ENCODE data around the gene DPCD. TPM values are rescaled to one million over a fixed set of nuclear protein-coding genes. Genes with fewer than 3 reads are reported as not detected.

The DPCD gene
- total RNA-seq, 2 donors from 2014 or later = 33.3 to 52.0 TPM

GRCh38 chr10:101560298-101561067, 27.6 kb upstream of the DPCD start:
- WGBS, 2 experiments (ENCODE audit: insufficient coverage in 1 of 2, insufficient read length in 1 of 2) = 82% methylated on average over 2 of the region's 2 CpGs; no CpG with 5 or more reads in 1 of the 2 experiments
- peaks cover 23% of the 10 kb centered on the region for H3K27me3 Mint-ChIP-seq (ENCODE audit: insufficient read depth)
- no peaks in the 10 kb centered on the region for H3K4me1 Mint-ChIP-seq
- Histone ChIP-seq H3K4me3 (ENCODE audit: low read length) (no peak overlapping the region), H3K9ac (ENCODE audit: extremely low read depth, low read length, poor library complexity, severe bottlenecking) (no peak overlapping the region), H3K4me1 (ENCODE audit: control insufficient read depth, insufficient read depth, low read length) (no peaks in the 10 kb centered on the region), H3K36me3 (ENCODE audit: control insufficient read depth, insufficient read depth, low read length) (peaks cover under 1% of the 10 kb centered on the region), H3K27me3 (ENCODE audit: control insufficient read depth, insufficient read depth, low read length, poor library complexity, severe bottlenecking) (no peaks in the 10 kb centered on the region), H3K27ac (ENCODE audit: low read depth, low read length) (no peak overlapping the region), H3K9me3 (ENCODE audit: control insufficient read depth, low read length) (no peaks in the 10 kb centered on the region)
- no peak overlapping the region for H3K4me3 Mint-ChIP-seq
- no peaks in the 10 kb centered on the region for H3K9me3 Mint-ChIP-seq
- H3K27ac Mint-ChIP-seq = no peak overlapping the region
- no peak for DNase-seq
- peaks cover 3% of the 10 kb centered on the region for H3K36me3 Mint-ChIP-seq (ENCODE audit: low read depth)
- no peak for TF ChIP-seq CTCF (conservative IDR thresholded peaks at IDR 0.05)

- Histone ChIP-seq H3K27ac (ENCODE audit: low read depth, low read length) (no peak overlapping the region), H3K9ac (ENCODE audit: extremely low read depth, low read length, poor library complexity, severe bottlenecking) (no peak overlapping the region), H3K4me3 (ENCODE audit: low read length) (no peak overlapping the region), H3K36me3 (ENCODE audit: control insufficient read depth, insufficient read depth, low read length) (no peaks in the 10 kb centered on the region), H3K9me3 (ENCODE audit: control insufficient read depth, low read length) (no peaks in the 10 kb centered on the region), H3K27me3 (ENCODE audit: control insufficient read depth, insufficient read depth, low read length, poor library complexity, severe bottlenecking) (peaks cover 6% of the 10 kb centered on the region), H3K4me1 (ENCODE audit: control insufficient read depth, insufficient read depth, low read length) (no peaks in the 10 kb centered on the region)
- WGBS, 2 experiments (ENCODE audit: insufficient coverage in 1 of 2, insufficient read length in 1 of 2) = 96 to 100% methylated on average over 6 to 15 of the region's 15 CpGs
- H3K27me3 Mint-ChIP-seq (ENCODE audit: insufficient read depth) = peaks cover 31% of the 10 kb centered on the region
- DNase-seq = peak; percentile 54
- no peak overlapping the region for H3K27ac Mint-ChIP-seq
- no peak for TF ChIP-seq CTCF (conservative IDR thresholded peaks at IDR 0.05)
- H3K4me3 Mint-ChIP-seq = no peak overlapping the region
- no peaks in the 10 kb centered on the region for H3K4me1 Mint-ChIP-seq
- no peaks in the 10 kb centered on the region for H3K36me3 Mint-ChIP-seq (ENCODE audit: low read depth)
- no peaks in the 10 kb centered on the region for H3K9me3 Mint-ChIP-seq
Observed at GRCh38 chr10:101561068-101561915, 26.8 kb upstream of the DPCD start.

GRCh38 chr10:101562231-101562630, 25.9 kb upstream of the DPCD start:
- Mint-ChIP-seq H3K27me3 (ENCODE audit: insufficient read depth) (peaks cover 39% of the 10 kb centered on the region), H3K27ac (no peak overlapping the region), H3K9me3 (no peaks in the 10 kb centered on the region), H3K4me3 (no peak overlapping the region), H3K36me3 (ENCODE audit: low read depth) (no peaks in the 10 kb centered on the region), H3K4me1 (no peaks in the 10 kb centered on the region)
- DNase-seq = peak; percentile 28
- H3K27me3 ChIP-seq (ENCODE audit: control insufficient read depth, insufficient read depth, low read length, poor library complexity, severe bottlenecking) = peaks cover 13% of the 10 kb centered on the region
- no peaks in the 10 kb centered on the region for H3K36me3 ChIP-seq (ENCODE audit: control insufficient read depth, insufficient read depth, low read length)
- TF ChIP-seq CTCF (conservative IDR thresholded peaks at IDR 0.05) = no peak
- 93 to 100% methylated on average over 1 to 5 of the region's 5 CpGs for WGBS, 2 experiments (ENCODE audit: insufficient coverage in 1 of 2, insufficient read length in 1 of 2)
- no peaks in the 10 kb centered on the region for H3K9me3 ChIP-seq (ENCODE audit: control insufficient read depth, low read length)
- no peak overlapping the region for H3K27ac ChIP-seq (ENCODE audit: low read depth, low read length)
- H3K9ac ChIP-seq (ENCODE audit: extremely low read depth, low read length, poor library complexity, severe bottlenecking) = no peak overlapping the region
- no peak overlapping the region for H3K4me3 ChIP-seq (ENCODE audit: low read length)
- no peaks in the 10 kb centered on the region for H3K4me1 ChIP-seq (ENCODE audit: control insufficient read depth, insufficient read depth, low read length)

Measured in endodermal cell (in vitro differentiated cells).